K562 treated with DMSO at 1 percent for 48 hours (cell line): ENCODE results near the gene ENPP1. TPM values are rescaled to one million over a fixed set of nuclear protein-coding genes. Genes with fewer than 3 reads are reported as not detected.

Experiments
- total RNA-seq: library from RNA; unstranded; fragments of 300-600 nt; gene quantifications from 2 replicates; pipeline ENCODE4 v1.2.3, GENCODE V29; 2022; ENCODE audit warnings: low replicate concordance; ENCODE audit errors: extremely low read depth

ENPP1 gene
- not detected in 2 replicates for total RNA-seq

DNA sequence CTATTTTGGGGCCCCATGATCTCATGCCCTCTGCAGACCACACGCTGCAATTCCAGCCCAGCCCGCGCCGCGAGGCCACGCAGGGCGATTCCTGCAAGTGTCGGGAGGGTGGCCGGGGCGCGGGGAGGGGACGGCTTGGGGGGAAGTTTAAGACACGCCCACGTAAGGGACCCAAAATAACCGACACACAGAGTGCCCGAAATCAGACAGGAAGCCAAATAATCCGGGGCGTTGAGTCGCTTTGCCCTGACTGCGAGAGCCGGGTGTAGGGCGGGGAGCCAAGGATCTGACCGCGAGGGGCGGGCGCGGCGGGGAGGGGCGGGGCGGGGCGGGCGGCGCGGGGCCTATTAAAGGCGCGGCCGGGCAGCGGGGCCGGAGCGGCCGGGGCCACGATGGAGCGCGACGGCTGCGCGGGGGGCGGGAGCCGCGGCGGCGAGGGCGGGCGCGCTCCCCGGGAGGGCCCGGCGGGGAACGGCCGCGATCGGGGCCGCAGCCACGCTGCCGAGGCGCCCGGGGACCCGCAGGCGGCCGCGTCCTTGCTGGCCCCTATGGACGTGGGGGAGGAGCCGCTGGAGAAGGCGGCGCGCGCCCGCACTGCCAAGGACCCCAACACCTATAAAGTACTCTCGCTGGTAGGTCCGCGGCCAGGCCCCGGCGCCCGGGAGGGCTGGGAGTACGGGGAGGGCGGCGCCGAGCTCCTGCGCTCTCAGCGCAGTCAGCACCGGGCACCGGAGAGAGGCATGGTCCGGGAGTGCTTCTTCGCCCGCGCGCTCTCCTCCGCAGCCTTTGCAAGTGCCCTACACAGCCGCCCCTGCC lies at the start of gene ENPP1:
Gene ENPP1, plus strand, starts transcription at position 377 of the 816 bp plus-strand sequence. Its CDS starts 16 bp downstream, at position 393.

Other genes with a start within 250 kb of the ENPP1 start
- not detected in 2 replicates for gene ARG1, start 234.8 kb upstream of the ENPP1 start, total RNA-seq
- not detected in 2 replicates for gene MED23, start 179.8 kb upstream of the ENPP1 start, total RNA-seq
- not detected in 2 replicates for gene ENPP3, start 170.7 kb upstream of the ENPP1 start, total RNA-seq
- not detected in 2 replicates for gene OR2A4, start 106.6 kb upstream of the ENPP1 start, total RNA-seq
- gene CTAGE9, start 97.0 kb upstream of the ENPP1 start, total RNA-seq, result not detected in 2 replicates
- gene CCN2, start 143.4 kb downstream of the ENPP1 start, total RNA-seq, result not detected in 2 replicates